Measurements from ENCODE around the gene KRT13.

DNA sequence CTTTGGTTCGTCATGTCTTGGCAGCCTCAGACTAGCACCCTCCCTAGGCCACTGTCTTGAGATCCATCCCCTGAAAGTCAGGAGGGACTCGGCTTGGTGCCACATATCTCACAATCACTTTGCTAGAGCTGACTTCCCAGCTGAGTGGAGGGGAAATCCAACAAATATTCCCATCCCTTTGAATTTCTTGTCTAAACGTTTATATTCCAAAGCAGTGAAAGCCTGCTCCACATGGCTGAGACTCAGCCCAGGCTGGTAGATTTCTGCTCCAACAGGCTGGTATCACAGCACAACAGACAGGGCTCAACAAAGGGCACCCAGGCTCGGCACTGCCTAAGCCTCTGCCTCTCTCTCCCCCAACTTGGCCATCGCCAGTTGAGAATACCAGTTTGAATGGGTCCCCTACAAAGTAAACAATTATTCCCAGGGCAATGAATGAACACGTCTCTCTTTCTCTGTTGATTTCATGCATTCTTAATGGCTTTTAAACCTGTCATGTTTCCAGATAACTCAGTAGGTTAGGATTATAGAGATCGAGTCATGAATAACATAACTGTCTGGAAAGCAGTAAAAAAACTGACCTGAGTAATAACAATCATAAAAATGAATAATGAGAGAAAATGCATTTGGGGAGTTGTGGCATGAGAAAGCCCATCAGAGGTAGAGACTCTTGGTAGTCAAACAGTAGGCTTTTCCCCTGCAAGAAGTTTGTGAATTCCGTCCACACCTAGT lies 1.0 kb downstream of the KRT13 start:
- TF ChIP-seq CTCF (IDR thresholded peaks at IDR 0.05) (no peak), POLR2A (IDR thresholded peaks at IDR 0.05) (no peak)
